Activated CD4-positive, CD25-positive, alpha-beta regulatory T cell (primary cell): ENCODE results near the gene PLCD4.

Source experiments
- DNase-seq, 4 experiments: peaks; one replicate each; lab custom pipeline; 2025; lab: John Stamatoyannopoulos, UW

PLCD4 gene

GRCh38 chr2:218607436-218608115 is at the start of gene PLCD4:
TSS of gene PLCD4 (plus strand) at chr2:218607899. CDS start at chr2:218615740, 7,841 bp downstream.
- no peak for DNase-seq

DNA sequence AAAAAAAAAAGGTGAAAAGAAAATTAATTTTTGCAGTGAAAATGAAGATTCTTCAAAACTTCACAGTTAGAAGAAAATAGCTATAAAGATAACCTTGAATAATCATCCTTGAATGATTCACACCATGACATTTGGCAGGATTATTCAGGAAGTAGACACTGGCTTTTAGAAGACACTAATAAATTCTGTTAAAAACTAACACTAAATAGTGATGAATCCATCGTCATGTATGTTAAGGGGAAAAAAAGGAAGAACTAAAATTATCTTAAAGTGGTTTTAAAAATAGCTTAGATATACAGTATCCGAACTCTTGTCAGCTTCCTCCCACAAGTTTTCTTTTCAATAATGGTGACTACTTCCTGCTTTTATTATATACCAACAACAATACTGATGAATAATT is 49.8 kb upstream of the PLCD4 start:
- DNase-seq = no peak

GRCh38 chr2:218558986-218559385 is 48.7 kb upstream of the PLCD4 start:
- DNase-seq = no peak

- no peak for DNase-seq
Measured at GRCh38 chr2:218564056-218564455, 43.6 kb upstream of the PLCD4 start.

DNA sequence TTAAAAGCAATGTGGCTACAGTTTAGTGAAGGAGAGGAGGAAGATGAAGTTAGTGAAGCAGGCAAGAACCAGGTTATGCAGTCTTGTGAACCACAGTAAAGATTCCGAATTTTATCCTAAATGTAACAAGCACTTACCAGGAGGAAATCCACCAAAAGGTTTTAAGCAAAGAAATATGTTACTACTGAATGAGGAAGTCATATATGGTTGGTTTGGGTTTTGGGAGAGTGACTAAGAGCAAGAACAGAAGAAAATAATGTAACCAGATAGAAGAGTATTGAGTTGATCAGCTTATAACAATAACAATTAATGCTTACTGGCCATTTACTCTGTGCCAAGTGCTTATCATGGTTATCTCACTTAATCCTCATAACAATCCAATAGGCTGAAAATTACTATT is 41.4 kb upstream of the PLCD4 start:
- DNase-seq = no peak

GRCh38 chr2:218567797-218568189 is 39.9 kb upstream of the PLCD4 start:
- peak; percentile 59 to 67 (median 64) for DNase-seq

- DNase-seq = peak; percentile 99 to 100 (median 100)
Measured at GRCh38 chr2:218568190-218569037, 39.3 kb upstream of the PLCD4 start, which contains the start of the genes CNOT9 and USP37. TSS of gene CNOT9 (plus strand) at chr2:218568839. CDS start at chr2:218568955, 116 bp downstream. TSS of gene USP37 (minus strand) at chr2:218568351. CDS start at chr2:218558653, 9,698 bp downstream.

GRCh38 chr2:218569038-218569431 is 38.7 kb upstream of the PLCD4 start:
- peak; percentile 8 to 25 (median 20) for DNase-seq

- no peak for DNase-seq
Measured at GRCh38 chr2:218569661-218570500, 37.8 kb upstream of the PLCD4 start.

- no peak for DNase-seq
Measured at GRCh38 chr2:218570850-218571249, 36.8 kb upstream of the PLCD4 start.

DNA sequence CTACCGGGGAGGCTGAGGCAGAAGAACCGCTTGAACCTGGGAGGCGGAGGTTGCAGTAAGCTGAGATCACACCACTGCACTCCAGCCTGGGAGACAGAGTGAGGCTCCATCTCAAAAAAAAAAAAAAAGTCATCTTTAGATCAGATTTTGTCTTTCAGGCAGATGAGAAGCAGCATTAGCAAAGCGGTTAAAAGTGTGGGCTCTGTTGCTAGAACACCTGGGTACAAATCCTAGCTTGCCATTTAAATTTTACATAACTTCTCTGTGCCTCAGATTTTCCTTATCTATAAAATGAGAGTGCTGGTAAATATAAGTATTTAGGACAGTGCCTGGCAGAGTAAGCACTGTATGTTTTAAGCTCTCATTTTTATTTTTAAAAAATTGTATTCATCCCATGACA is 30.8 kb upstream of the PLCD4 start:
- DNase-seq = no peak

DNA sequence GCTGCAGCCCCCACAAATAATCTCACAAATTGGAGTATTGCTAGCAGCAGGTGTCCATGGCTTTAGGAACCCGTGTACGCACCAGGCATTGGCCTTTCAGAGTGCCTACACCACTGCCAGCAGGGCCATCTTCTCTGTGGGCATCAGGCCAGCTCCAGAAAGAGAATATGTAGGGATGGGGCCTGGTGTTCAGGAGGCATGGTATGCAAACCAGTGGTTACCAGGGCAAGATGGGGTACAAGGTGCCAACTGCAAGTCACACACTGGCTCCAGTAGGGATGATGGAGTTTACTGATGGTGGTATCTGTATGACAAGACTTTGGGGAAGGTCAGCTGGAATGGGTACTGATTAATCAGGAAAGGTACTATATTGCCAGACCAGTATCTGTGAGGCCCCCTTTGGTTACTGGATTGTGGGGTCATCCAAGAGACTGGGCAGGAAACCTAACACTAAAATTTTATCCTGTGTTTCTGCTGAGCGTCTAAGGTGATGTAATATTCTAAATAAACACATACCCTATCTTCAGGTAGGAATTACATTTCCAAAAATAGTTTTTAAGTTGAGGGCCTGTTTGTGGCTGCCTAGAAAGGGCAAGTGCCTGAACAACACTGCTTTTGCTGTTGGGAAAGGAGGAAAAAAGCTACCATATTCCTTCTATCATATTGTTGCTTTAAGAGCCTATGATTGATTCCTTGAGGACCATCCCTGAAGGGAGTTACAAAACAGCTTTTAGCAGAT is 30.0 kb upstream of the PLCD4 start:
- DNase-seq = no peak

DNA sequence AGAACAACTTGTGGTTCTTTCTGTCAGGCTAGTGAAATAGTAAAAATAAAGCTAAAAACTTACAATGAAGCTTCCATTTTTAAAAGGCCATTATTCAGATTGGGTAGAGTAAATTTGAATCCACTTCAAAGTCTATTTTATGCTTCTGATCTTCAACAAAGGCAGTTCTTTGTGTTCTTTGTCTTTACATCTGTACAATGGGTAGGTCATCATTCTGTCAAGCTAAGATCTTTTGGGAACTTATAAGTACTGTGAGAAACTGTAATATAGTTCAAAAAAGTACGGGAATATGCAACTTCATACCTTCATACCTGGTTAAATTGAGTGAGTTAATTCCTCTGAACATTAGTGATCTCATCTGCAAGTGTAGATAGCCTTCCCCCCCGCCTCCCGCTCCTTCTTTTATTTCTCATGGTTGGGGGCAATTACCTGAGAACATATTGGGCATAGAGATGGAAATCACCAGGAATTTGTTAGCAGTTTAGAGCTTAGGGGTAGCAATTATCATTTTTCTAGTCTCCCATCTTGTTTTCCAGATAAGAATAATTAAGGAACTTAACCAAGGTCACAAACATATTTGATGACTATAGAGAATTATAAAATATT is 29.3 kb upstream of the PLCD4 start:
- DNase-seq = no peak

DNA sequence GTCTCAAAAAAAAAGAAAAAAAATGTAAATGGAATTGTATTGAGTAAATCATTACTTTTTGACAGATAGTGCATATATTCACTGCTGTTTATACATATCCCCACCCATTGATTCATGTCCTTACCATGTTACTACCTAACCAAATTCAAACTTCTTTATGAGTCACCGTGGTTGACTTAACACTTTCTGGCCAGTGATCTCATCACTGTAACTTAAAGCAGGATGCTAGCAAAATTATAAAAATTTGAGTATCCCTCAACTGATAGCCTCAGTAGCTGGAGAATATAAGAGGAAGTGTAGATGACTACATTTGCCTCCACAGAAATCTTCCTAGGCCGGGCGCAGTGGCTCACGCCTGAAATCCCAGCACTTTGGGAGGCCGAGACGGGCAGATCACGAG is 25.6 kb upstream of the PLCD4 start:
- DNase-seq = no peak

DNA sequence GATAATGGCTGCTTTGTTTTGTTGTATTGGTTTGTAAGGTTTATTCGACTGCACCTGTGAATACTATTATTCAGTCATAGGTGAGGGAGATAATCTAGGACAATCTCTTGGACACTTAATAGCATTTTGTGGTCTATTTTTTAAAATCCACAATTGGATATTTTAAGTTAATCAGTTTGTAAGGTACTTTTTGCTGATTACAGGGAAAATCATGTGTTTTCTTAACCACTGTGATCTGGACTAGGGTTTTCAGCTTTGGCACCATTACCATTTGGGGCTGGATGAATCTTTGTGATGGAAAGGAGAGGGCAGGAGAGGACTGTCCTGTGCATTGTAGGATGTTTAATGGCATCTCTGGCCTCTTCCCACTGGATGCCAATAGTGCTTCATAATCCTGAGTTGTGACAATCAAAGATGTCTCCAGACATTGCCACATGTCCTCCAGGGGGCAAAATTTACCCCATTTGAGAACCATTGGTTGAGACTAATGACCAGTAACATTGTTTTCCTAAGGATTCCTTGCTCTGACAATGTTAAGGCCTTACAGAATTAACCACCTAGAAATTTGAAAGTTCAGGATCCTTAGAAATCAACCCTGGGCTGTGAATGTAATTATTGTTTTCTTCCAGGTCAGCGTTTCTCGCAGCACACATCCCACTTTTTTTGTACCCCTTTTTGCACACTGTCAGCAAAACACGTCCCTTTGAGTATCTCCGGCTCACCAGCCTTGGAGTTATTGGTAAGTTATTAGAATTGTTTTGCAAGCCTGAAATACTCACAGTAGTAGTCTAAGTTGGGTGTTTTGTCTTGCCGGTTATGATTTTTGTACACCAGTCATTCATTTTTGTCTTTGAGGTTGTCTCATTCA is 23.5 kb upstream of the PLCD4 start:
- DNase-seq = no peak

- no peak for DNase-seq
Measured at GRCh38 chr2:218585541-218585940, 22.2 kb upstream of the PLCD4 start.

- DNase-seq = no peak
Measured at GRCh38 chr2:218605432-218605831, 2.3 kb upstream of the PLCD4 start.

- DNase-seq = no peak
Measured at GRCh38 chr2:218615868-218616315, 8.2 kb downstream of the PLCD4 start.

DNA sequence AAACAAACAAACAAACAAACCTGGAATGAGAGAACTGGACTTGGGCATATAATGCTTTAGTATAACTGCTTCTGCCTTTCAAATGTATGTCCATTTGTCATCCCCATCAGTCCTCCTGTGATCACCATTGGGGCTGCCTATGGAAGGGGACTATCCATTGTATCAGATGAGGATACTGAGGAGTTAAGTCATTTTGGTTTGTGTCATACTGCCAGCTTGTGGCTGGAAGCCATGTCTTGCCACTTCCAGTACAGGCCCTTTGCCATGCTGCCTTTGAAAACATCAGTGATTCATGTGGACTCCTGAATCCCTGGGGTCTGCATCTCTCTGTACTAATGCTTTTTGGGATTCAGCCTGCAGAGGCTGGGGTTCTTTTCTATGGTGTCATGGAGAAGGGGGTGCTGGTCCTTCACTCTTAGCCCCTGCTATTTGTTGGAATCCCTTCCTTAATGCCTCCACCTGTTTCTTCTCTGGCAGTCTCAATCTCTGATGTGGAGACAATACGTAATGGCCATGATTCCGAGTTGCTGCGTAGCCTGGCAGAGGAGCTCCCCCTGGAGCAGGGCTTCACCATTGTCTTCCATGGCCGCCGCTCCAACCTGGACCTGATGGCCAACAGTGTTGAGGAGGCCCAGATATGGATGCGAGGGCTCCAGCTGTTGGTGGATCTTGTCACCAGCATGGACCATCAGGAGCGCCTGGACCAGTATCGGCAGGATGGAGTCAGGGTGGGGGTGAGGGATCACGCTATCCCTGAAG is 10.6 kb downstream of the PLCD4 start:
- DNase-seq = no peak
